Upper lobe of left lung (tissue), 6 donors: Measurements from ENCODE around the gene STX1B. TPM values are rescaled to one million over a fixed set of nuclear protein-coding genes. Genes with fewer than 3 reads are reported as not detected.
A peak's percentile ranks its signal among the peaks of the same experiment; 100 is the strongest.

Source experiments
- ATAC-seq, 2 donors: fragments of 200-7000 bp; cut with Tn5 transposase; one replicate each; pipeline ENCODE4 v1.9.1; 2022; ENCODE audit warnings: mild to moderate bottlenecking in 2 of 2, moderate library complexity in 2 of 2; ENCODE audit not compliant: low FRiP score in 2 of 2
- DNase-seq, 2 donors: peaks; one replicate each; pipeline ENCODE4 v3.0.0-alpha.2; 2019 to 2020
- H3K27ac ChIP-seq, 4 donors: fragments of 200-600 bp; sonication (generic); one replicate each; pipeline ENCODE4 v1.5.1; 2016 to 2019
- H3K27me3 ChIP-seq, 4 donors: fragments of 200-600 bp; sonication (generic); one replicate each; pipeline ENCODE4 v1.5.1; 2017 to 2019
- H3K36me3 ChIP-seq, 4 donors: fragments of 200-600 bp; sonication (generic); one replicate each; pipeline ENCODE4 v1.5.1; 2016 to 2019
- H3K4me1 ChIP-seq, 4 donors: fragments of 200-600 bp; sonication (generic); one replicate each; pipeline ENCODE4 v1.5.1; 2018 to 2019
- H3K4me3 ChIP-seq, 4 donors: fragments of 200-600 bp; sonication (generic); one replicate each; pipeline ENCODE4 v1.5.1; 2017 to 2019; ENCODE audit warnings: mild to moderate bottlenecking in 2 of 4, moderate library complexity in 1 of 4
- H3K9me3 ChIP-seq, 4 donors: fragments of 200-600 bp; sonication (generic); one replicate each; pipeline ENCODE4 v1.5.1; 2018 to 2019
- EP300 ChIP-seq, 4 donors: sonication (generic); formaldehyde crosslinking; IDR thresholded peaks; one replicate each; pipeline ENCODE4 v1.5.1; 2017; ENCODE audit warnings: antibody characterized with exemption in 4 of 4, control low read depth in 2 of 4
- POLR2A ChIP-seq, 4 donors: fragments of 450-650 bp; IDR thresholded peaks; one replicate each; pipeline ENCODE4 v1.5.1; 2016 to 2017; ENCODE audit warnings: antibody characterized with exemption in 4 of 4, mild to moderate bottlenecking in 2 of 4
- POLR2AphosphoS5 ChIP-seq, 2 donors: sonication (generic); formaldehyde crosslinking; IDR thresholded peaks; one replicate each; pipeline ENCODE4 v1.5.1; 2017; ENCODE audit warnings: antibody characterized with exemption in 2 of 2
- WGBS, 2 donors: methylation state at CpG; one replicate each; pipeline ENCODE4 v1.1.5; 2017 to 2018; 5-methylcytosine and 5-hydroxymethylcytosine counted together
- total RNA-seq, 6 donors: library from RNA; depleted of rRNA in 4 of 6; stranded (reverse); fragments of >200 nt in 4 of 6; gene quantifications; one replicate each; pipeline versions ENCODE4 v1.1.0 to v1.2.1, GENCODE V29; 2016 to 2021
- TF ChIP-seq, protein P1 (sequence below), 6 experiments: fragments of 450-650 bp in 4 of 6; fragments of 200-600 bp in 2 of 6; sonication (generic) in 2 of 6; IDR thresholded peaks; one replicate each; pipeline ENCODE4 v1.5.1; 2016 to 2019; ENCODE audit warnings: antibody characterized with exemption in 6 of 6
- donor health status: DM: no; HTN: no; CAD: no; lungs with moderate emphysema.
- donor health status: DM: no; HTN: yes; CAD: no; lungs with severe emphysema.

Gene STX1B
- total RNA-seq, 6 donors from 2014 or later: 0.30 to 2.1 (median 0.51) TPM

DNA sequence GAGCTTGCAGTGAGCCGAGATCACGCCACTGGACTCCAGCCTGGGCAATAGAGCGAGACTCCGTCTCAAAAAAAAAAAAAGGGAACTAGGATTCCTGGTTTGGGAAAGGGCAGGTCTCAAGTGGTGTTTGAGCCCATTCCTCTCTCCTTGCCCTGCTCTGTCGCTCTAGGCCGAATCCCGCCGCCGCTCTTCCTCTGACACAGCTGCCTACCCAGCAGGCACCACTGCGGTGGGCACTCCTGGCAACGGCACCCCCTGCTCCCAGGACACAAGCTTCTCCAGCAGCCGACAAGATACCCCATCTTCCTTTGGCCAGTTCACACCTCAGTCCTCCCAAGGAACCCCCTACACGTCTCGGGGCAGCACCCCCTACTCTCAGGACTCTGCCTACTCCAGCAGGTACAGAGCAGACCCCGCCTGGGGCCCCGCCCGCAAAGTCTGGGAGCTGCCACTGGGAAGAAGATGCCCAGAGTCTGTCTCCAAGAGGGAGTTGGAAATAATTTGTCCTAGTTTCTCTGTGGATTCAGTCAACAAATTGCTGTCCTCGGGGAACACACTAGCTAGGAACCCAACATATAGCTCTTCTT, 46.4 kb downstream of the STX1B start:
- WGBS, 2 donors: 91 to 97% methylated on average over 14 to 18 of the region's 18 CpGs
- H3K36me3 ChIP-seq: peaks cover 69 to 100% (median 89%) of the 10 kb centered on the region in 4 donors
- no peak for ATAC-seq

GRCh38 chr16:30961384-30961783, 49.1 kb downstream of the STX1B start:
- H3K4me1 ChIP-seq: peaks cover 13 to 29% (median 17%) of the 10 kb centered on the region in 4 donors
- no peaks in the 10 kb centered on the region for H3K9me3 ChIP-seq
- DNase-seq (no peak), ATAC-seq (no peak)
- no peaks in the 10 kb centered on the region for H3K27me3 ChIP-seq
- TF ChIP-seq EP300 (IDR thresholded peaks at IDR 0.05) (no peak), POLR2AphosphoS5 (IDR thresholded peaks at IDR 0.05) (no peak), POLR2A (IDR thresholded peaks at IDR 0.05) (no peak)
- TF ChIP-seq, protein P1, sequence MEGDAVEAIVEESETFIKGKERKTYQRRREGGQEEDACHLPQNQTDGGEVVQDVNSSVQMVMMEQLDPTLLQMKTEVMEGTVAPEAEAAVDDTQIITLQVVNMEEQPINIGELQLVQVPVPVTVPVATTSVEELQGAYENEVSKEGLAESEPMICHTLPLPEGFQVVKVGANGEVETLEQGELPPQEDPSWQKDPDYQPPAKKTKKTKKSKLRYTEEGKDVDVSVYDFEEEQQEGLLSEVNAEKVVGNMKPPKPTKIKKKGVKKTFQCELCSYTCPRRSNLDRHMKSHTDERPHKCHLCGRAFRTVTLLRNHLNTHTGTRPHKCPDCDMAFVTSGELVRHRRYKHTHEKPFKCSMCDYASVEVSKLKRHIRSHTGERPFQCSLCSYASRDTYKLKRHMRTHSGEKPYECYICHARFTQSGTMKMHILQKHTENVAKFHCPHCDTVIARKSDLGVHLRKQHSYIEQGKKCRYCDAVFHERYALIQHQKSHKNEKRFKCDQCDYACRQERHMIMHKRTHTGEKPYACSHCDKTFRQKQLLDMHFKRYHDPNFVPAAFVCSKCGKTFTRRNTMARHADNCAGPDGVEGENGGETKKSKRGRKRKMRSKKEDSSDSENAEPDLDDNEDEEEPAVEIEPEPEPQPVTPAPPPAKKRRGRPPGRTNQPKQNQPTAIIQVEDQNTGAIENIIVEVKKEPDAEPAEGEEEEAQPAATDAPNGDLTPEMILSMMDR (IDR thresholded peaks at IDR 0.05): no peak
- 93 to 99% methylated on average over 11 of the region's 11 CpGs for WGBS, 2 donors
- H3K36me3 ChIP-seq: peaks cover 55 to 74% (median 68%) of the 10 kb centered on the region in 4 donors
- H3K4me3 ChIP-seq: no peak overlapping the region
- no peak overlapping the region for H3K27ac ChIP-seq

More for the DNA sequence above, 46.4 kb downstream of the STX1B start:
- Histone ChIP-seq H3K4me1 (peaks cover 3 to 13% (median 4%) of the 10 kb centered on the region in 4 donors), H3K4me3 (no peak overlapping the region), H3K27me3 (no peaks in the 10 kb centered on the region), H3K9me3 (no peaks in the 10 kb centered on the region), H3K27ac (no peak overlapping the region)
- DNase-seq: peak in 1 of 2 donors; percentile 67
- no peak for TF ChIP-seq POLR2A (IDR thresholded peaks at IDR 0.05)
- TF ChIP-seq POLR2AphosphoS5 (IDR thresholded peaks at IDR 0.05): no peak
- TF ChIP-seq, protein P1 (IDR thresholded peaks at IDR 0.05): no peak
- no peak for TF ChIP-seq EP300 (IDR thresholded peaks at IDR 0.05)

- peaks cover 13 to 37% (median 19%) of the 10 kb centered on the region in 4 donors for H3K4me1 ChIP-seq
- WGBS, 2 donors: 14 to 22% methylated on average over 33 to 38 of the region's 55 CpGs
- H3K36me3 ChIP-seq: peaks cover 28 to 48% (median 38%) of the 10 kb centered on the region in 4 donors
- ATAC-seq: peak in 1 of 2 donors; percentile 25
- TF ChIP-seq POLR2AphosphoS5 (IDR thresholded peaks at IDR 0.05) (no peak), EP300 (IDR thresholded peaks at IDR 0.05) (no peak), POLR2A (IDR thresholded peaks at IDR 0.05) (no peak)
- TF ChIP-seq, protein P1 (IDR thresholded peaks at IDR 0.05): no peak
- peak overlapping the region; percentile 63 to 98 (median 95) for H3K4me3 ChIP-seq
- no peaks in the 10 kb centered on the region for H3K9me3 ChIP-seq
- no peaks in the 10 kb centered on the region for H3K27me3 ChIP-seq
- DNase-seq: peak in 1 of 2 donors; percentile 43
- peak overlapping the region; percentile 95 to 98 (median 96) for H3K27ac ChIP-seq
Observed at GRCh38 chr16:30958175-30959079, 52.0 kb downstream of the STX1B start.

DNA sequence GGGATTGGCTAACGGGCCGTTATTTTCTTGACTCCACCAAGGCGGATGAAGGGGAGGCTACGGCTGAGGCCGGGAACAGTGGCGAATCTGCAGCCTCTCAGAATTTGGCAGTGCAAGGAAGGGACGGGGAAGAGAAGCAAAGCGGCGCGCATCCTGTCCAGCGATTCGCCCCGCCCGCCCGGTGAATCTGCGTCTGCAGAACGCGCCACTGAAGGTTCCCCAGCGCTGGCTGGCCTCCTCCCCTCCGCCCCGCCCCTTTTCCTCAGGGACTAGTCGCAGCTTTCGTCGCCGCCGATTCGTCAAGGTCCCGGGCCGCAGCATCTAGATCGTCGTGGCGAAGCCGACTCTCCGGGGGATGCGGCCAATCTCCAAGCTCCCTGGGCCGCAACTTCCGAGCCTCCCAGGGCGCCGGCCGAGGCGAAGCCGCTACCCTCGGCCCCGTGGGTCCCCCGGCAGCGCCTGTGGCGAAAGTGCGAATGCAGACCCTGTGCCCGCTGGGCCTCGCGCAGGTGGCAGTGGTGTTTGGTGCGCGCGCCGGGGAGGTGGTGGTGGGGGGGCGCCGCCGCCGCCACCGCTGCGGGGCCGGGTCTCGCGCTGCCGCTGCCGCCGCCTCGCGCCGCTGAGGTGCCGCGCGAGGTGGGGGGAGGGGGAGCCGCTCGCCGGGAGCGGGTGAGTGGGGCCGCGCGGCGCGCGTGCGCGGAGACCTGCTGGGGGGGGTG, 52.8 kb downstream of the STX1B start, which contains the start of gene SETD1A:
Gene SETD1A (plus strand): TSS at position 299 of the 719 bp plus-strand sequence. CDS start 978 bp downstream, outside the sequence.
- DNase-seq: peak; percentile 96 to 97
- Histone ChIP-seq H3K36me3 (peaks cover 20 to 43% (median 30%) of the 10 kb centered on the region in 4 donors), H3K4me3 (peak within 1 kb of the TSS; percentile 63 to 98 (median 95)), H3K27me3 (no peaks in the 10 kb centered on the region), H3K9me3 (no peaks in the 10 kb centered on the region), H3K27ac (peak within 1 kb of the TSS; percentile 95 to 98 (median 96)), H3K4me1 (peaks cover 13 to 41% (median 19%) of the 10 kb centered on the region in 4 donors)
- ATAC-seq: peak; percentile 96 to 97
- 0% methylated on average over 6 to 39 of the region's 85 CpGs for WGBS, 2 donors
- peak in 2 of 4 donors; percentile 37 to 69 for TF ChIP-seq POLR2A (IDR thresholded peaks at IDR 0.05)
- no peak for TF ChIP-seq EP300 (IDR thresholded peaks at IDR 0.05)
- TF ChIP-seq, protein P1 (IDR thresholded peaks at IDR 0.05): peak in 4 of 6 experiments; percentile 5 to 43 (median 15)
- peak; percentile 61 to 70 for TF ChIP-seq POLR2AphosphoS5 (IDR thresholded peaks at IDR 0.05)
